Subcutaneous adipose tissue (tissue), 4 donors: ENCODE measurements around the gene OARD1. TPM values are rescaled to one million over a fixed set of nuclear protein-coding genes. Genes with fewer than 3 reads are reported as not detected.

Source experiments
- total RNA-seq, 4 donors: library from RNA; depleted of rRNA; stranded (reverse); fragments of >200 nt; gene quantifications; one replicate each; pipeline ENCODE4 v1.1.0, GENCODE V29; 2016
- TF ChIP-seq, protein P1 (sequence below): fragments of 450-650 bp; IDR thresholded peaks from one replicate; pipeline ENCODE4 v1.5.1; 2016; ENCODE audit warnings: low read depth, mild to moderate bottlenecking, control low read depth, antibody characterized with exemption, moderate library complexity

OARD1 gene
- total RNA-seq, 4 donors from 2014 or later = 13.9 to 30.3 (median 20.6) TPM

DNA sequence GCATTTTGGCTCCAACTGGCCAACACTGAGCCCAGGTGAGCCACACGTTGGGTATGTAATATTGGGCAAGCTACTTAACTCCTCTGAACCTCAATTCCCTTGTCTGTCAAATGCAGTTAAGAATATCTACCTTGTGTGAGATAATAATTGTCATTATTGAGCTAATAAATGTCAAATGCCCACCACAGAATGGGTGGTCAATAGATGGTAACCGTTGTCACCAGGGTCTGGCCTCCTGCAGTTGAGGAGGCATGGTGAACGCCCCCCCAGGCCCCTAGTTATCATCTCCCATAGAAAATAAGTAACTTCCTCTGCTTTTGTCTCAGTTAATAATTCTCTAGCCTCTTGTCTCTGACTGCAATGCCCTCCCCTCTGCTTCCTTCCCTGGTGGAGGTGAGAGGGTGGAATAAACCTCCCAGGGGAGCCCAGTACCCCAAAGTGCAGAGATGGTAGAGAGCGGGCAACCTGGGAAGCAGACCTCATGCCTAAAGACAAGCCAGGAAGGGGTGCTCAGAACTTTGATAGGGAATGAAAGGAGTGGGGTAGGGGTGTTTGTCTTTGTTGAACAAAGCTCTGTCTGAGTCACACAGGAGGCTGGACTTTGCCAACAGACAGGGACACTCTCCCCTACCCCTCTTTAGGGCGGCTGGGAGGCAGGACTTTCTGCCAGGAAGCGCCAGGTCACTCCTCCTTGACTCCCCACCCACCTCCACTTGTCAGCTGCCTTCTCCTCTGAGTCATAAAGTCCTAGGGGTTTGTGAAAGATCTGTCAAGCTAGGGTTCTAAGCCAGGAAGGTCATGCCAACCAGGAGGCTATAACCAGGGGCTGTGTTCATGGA, 31.8 kb downstream of the OARD1 start:
- TF ChIP-seq, protein P1, sequence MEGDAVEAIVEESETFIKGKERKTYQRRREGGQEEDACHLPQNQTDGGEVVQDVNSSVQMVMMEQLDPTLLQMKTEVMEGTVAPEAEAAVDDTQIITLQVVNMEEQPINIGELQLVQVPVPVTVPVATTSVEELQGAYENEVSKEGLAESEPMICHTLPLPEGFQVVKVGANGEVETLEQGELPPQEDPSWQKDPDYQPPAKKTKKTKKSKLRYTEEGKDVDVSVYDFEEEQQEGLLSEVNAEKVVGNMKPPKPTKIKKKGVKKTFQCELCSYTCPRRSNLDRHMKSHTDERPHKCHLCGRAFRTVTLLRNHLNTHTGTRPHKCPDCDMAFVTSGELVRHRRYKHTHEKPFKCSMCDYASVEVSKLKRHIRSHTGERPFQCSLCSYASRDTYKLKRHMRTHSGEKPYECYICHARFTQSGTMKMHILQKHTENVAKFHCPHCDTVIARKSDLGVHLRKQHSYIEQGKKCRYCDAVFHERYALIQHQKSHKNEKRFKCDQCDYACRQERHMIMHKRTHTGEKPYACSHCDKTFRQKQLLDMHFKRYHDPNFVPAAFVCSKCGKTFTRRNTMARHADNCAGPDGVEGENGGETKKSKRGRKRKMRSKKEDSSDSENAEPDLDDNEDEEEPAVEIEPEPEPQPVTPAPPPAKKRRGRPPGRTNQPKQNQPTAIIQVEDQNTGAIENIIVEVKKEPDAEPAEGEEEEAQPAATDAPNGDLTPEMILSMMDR = no peak

DNA sequence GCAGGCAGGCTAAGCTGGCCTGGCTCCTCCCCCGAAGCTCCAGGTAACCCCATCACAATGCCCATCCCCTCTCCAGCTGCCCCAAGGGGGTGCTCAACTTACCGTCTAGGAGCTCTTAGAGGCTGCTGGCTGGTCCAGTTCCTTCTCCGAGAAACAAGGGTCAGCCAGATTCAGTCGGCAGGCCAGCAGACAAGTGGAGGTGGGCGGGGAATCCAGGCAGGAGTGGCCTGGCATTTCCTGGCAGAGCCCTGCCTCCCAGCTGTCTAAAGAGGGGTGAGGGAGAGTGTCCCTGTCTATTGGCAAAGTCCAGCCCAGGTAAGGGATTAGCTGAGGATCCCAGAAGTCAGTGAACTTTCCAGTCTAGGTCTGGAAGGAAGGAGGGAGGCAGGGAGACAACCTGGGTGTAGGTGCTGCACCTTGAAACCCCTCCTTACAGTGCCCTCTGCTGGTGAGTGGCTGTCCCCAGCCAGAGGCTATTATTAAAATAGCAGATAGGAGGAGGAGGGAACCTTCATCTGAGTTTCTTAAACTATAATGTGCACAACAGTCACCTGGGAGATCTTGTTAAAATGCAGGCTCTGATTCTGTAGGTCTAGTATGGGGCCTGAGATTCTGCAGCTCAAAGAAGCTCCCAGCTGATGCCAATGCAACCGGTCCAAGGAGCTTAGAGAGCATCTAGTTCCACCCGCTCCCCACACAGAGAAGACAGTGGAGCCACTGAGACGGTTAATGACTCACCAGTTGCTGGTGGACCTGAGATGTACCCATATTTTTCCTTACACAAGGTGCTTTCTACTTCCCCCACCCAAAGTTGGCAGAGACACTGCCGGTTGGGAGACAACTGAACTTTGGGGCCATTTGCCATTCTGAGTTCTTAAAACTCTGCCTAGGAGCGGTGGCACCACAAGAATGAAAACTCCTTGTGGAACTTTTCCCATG, 32.8 kb downstream of the OARD1 start, which contains the start of gene UNC5CL:
UNC5CL (minus strand) TSS at position 162 of the 939 bp plus-strand sequence. CDS start 4,147 bp downstream, outside the sequence.
- TF ChIP-seq, protein P1 = no peak

DNA sequence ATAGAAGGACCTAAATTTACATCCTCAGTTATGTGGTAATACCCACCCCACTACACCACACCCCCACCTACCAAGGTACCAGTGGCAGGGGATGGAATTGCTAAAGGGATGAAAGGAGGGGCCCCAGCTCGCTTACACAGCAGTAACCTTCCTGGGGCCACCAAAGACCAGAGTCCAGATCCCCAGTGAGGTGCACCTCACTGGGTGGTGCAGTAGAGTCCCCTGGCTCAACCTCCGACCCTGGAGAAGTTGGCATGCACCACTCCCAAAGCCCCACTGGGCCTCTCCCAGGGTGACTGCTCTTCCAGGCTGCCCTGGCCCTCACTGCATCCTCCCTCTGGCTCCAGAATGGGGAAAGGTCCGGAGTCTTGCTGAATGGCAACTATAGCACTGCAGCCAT, 34.0 kb downstream of the OARD1 start:
- TF ChIP-seq, protein P1 = no peak

DNA sequence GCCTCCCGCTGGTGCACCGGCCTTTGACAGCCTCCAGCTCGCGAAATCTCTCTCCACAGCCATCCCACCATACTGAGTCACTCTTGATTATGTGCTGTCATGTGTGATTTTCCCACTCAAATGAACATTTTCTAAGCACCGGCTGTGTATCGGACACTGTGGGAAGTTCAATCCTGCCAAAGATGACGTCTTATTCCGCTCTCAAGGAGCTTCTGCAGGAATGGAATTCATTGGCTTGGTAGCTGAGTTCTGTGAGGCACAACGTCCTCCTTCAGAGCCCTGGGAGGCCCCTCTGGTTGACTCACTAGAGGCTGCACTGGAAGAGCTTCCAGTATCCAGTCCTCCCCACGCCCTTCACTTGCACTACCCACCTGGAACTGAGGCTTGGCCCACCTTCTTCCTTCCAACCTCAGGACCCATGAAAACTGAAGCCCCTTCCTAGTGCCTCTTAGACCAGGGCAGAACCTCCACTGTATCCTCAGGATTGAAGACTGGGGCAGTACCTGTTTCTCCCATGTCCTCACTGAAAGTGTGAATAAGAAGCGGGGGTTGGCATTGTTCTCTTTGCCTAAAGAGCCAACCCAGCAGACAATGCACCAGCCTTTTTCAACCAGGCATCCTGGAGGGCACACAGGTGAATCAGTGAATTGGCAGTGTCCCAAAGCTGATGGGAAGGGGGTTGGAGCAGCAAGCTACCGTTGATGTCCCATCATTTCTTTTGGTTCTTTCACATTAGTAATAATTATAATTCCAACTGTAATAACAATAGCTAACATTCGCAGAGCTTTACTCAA, 34.9 kb downstream of the OARD1 start:
- TF ChIP-seq, protein P1 = no peak

DNA sequence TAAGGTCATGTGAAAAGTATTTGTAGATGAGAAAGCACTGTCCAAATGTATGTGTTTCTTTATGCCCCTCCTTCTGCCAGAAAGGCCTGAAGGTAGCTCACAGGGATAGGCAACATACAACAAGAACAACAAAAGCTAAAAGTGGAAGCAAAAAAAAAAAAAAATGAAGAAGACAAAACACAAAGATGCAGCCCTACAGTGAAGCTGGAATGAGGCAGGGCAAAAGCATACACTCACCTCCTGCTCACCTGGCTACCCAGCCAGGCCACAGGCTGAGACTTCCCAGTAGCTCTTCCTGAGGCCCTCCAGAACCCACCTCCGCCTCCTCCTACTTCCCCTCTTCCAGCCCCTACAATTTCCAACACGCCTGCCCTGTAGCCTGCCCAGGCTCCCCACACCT, 35.6 kb downstream of the OARD1 start:
- TF ChIP-seq, protein P1 = no peak

DNA sequence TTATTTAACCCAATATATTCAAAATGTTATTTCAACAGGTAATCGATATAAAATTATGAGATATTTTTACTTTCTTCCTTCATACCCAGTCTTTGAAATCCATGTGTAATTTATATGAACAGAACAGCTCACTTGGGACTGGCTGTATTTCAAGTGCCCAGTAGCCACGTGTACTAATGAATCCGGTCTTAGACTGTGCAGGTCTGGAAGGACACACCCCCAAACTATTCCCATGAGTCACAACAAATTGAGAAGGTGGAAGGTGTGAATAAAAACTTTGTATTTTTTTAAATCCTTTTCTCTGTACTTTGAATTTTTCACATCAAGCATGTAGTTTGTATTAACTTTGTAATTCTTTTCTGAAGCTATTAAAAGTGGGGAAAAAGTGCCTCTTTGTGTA, 36.0 kb downstream of the OARD1 start:
- TF ChIP-seq, protein P1 = no peak
